ENCODE results near the gene GPR65.

GRCh38 chr14:88040146-88040545, 35.2 kb downstream of the GPR65 start:
- no peak for TF ChIP-seq POLR2A (IDR thresholded peaks at IDR 0.05)
- no peak for TF ChIP-seq POLR2AphosphoS5 (IDR thresholded peaks at IDR 0.05)
- TF ChIP-seq, protein P1, sequence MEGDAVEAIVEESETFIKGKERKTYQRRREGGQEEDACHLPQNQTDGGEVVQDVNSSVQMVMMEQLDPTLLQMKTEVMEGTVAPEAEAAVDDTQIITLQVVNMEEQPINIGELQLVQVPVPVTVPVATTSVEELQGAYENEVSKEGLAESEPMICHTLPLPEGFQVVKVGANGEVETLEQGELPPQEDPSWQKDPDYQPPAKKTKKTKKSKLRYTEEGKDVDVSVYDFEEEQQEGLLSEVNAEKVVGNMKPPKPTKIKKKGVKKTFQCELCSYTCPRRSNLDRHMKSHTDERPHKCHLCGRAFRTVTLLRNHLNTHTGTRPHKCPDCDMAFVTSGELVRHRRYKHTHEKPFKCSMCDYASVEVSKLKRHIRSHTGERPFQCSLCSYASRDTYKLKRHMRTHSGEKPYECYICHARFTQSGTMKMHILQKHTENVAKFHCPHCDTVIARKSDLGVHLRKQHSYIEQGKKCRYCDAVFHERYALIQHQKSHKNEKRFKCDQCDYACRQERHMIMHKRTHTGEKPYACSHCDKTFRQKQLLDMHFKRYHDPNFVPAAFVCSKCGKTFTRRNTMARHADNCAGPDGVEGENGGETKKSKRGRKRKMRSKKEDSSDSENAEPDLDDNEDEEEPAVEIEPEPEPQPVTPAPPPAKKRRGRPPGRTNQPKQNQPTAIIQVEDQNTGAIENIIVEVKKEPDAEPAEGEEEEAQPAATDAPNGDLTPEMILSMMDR (IDR thresholded peaks at IDR 0.05): no peak

All from suprapubic skin (tissue), 4 donors.